Ishikawa (cell line): ENCODE measurements around the gene REC114.

Experiments used
- EP300 ChIP-seq: IDR thresholded peaks from 2 replicates; pipeline ENCODE4 v1.6.1; 2012; ENCODE audit warnings: borderline replicate concordance
- TCF12 ChIP-seq: IDR thresholded peaks from 2 replicates; pipeline ENCODE4 v1.6.1; 2012; ENCODE audit warnings: low read depth
- TEAD4 ChIP-seq: IDR thresholded peaks from 2 replicates; pipeline ENCODE4 v1.6.1; 2012

DNA sequence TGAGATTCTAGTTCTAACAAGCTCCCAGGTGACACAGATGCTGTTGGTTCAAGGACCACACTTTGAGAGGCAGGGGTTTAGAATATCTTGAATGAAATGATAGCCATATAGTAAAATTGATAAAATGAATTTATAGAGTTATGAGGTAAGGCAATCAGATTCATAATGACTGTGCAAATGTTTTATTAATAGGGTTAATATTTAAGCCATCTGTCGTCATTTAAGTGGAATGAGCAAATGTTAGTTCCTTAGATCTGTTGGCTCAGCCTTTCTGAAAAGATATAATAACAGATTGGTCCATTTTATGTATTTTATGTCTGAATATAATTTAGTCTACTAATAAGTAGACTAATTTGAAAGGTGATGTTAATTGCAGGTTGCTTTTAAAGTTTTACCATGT, 12.9 kb downstream of the REC114 start:
- no peak for TF ChIP-seq EP300
- TF ChIP-seq TCF12 = no peak
- TF ChIP-seq TEAD4 = no peak
